ENCODE results near the gene WDFY2. TPM values are rescaled to one million over a fixed set of nuclear protein-coding genes. Genes with fewer than 3 reads are reported as not detected.

Gene WDFY2
- total and polyA plus RNA-seq, 2 of the 8 experiments (the other 6 are each of a cell fraction or from before 2014, with no cell fraction given) = 13.9 to 29.0 TPM

DNA sequence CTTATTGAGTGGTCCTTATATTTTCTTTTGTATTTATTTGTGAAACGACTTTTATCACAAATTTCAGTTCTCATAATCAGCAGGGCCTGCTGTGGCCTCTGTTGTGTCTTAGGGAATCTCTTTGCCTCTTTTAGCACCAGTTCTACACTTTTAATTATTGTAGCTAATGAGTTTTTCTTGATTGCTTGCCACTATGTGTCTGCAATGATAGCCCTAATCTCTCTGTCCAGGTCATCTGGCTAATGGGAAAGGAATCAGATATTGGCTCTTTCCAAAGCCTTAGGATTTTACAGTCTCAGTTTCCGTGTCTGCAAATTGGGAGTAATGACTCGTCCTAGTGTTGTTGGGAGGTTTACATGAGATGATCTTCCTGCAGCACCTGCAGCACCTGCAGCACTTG, 10.2 kb downstream of the WDFY2 start:
- H4K91ac ChIP-seq (replicated peaks; ENCODE audit: insufficient read length, low read length) = no peak overlapping the region
- no peak overlapping the region for H3K14ac ChIP-seq (ENCODE audit: insufficient read length)
- POLR2A ChIA-PET (ENCODE audit: partially characterized antibody) = interaction anchor here (0.7 kb wide), 1 partner anchor 141 kb away, joined by 3 read pairs; the partner anchor contains the start of gene INTS6

More for the DNA sequence above, 10.2 kb downstream of the WDFY2 start:
- Histone ChIP-seq H3K27me3 (replicated peaks in 1 of 4; ENCODE audit: control insufficient read depth in 3 of 4, extremely low read depth in 1 of 4, insufficient read depth in 3 of 4, low read length in 3 of 4) (no peaks in the 10 kb centered on the region), H3K27ac (ENCODE audit: low read depth, low read length) (no peak overlapping the region), H3K9ac (replicated peaks in 1 of 4; ENCODE audit: extremely low read depth in 1 of 4, low read depth in 3 of 4, low read length in 3 of 4) (no peak overlapping the region), H4K8ac (ENCODE audit: extremely low read depth, insufficient read depth, low read length) (no peak overlapping the region), H2AK5ac (ENCODE audit: low read depth, low read length) (no peak overlapping the region), H2BK120ac (replicated peaks; ENCODE audit: low read depth, low read length) (no peak overlapping the region), H2BK15ac (ENCODE audit: low read length) (no peak overlapping the region), H3K4me3 (ENCODE audit: extremely low read depth in 1 of 4, insufficient read depth in 2 of 4, low read depth in 3 of 4, low read length in 4 of 4) (no peak overlapping the region), H2BK20ac (ENCODE audit: low read length) (no peak overlapping the region), H3K4me1 (replicated peaks in 1 of 4; ENCODE audit: control insufficient read depth in 3 of 4, insufficient read depth in 4 of 4, low read length in 3 of 4) (peaks cover 0 to 24% (median 15%) of the 10 kb centered on the region in 4 experiments; a peak in 6 of 7 replicates), H2BK12ac (ENCODE audit: low read depth, low read length) (no peak overlapping the region), H4K20me1 (replicated peaks in 1 of 2; ENCODE audit: control insufficient read depth in 1 of 2, insufficient read depth in 2 of 2, low read length in 2 of 2) (peaks cover 0 to 2% of the 10 kb centered on the region in 2 experiments), H3K9me3 (ENCODE audit: insufficient read depth in 2 of 2, low read depth in 1 of 2, low read length in 1 of 2) (no peaks in the 10 kb centered on the region), H3K79me1 (ENCODE audit: low read depth, low read length) (peaks cover 7% of the 10 kb centered on the region; the same call in 1 of the 2 replicates), H4K5ac (ENCODE audit: insufficient read length, low read depth, low read length) (no peak overlapping the region), H3K18ac (ENCODE audit: extremely low read depth, low read length) (no peak overlapping the region), H2BK5ac (ENCODE audit: low read depth, low read length) (no peak overlapping the region), H3K4me2 (ENCODE audit: insufficient read depth in 1 of 2, low read depth in 2 of 2, low read length in 2 of 2) (no peak overlapping the region), H3K36me3 (ENCODE audit: control insufficient read depth in 2 of 4, insufficient read depth in 4 of 4, low read length in 3 of 4) (no peaks in the 10 kb centered on the region), H3K79me2 (ENCODE audit: control insufficient read depth in 1 of 2, insufficient read depth in 2 of 2, low read length in 2 of 2) (peaks cover 12 to 99% of the 10 kb centered on the region in 2 experiments; a peak in 3 of 4 replicates), H2AFZ (ENCODE audit: low read length) (no peak overlapping the region), H3K23ac (ENCODE audit: insufficient read length) (no peak overlapping the region), H3K56ac (replicated peaks; ENCODE audit: insufficient read length, low read depth, low read length) (no peak overlapping the region), H3K23me2 (ENCODE audit: low read depth, low read length) (no peaks in the 10 kb centered on the region), H3K4ac (replicated peaks; ENCODE audit: insufficient read length, low read depth, low read length) (no peak overlapping the region)
- 85% methylated on average over 3 of the region's 3 CpGs; no CpG with 5 or more reads in 1 of the 2 experiments for WGBS, 2 experiments (ENCODE audit: extremely low coverage in 1 of 2, insufficient coverage in 1 of 2, insufficient read length in 1 of 2, insufficient replicate concordance in 2 of 2, low coverage in 1 of 2, low lambda C conversion rate in 2 of 2, missing lambda C conversion rate in 1 of 2)
- TF ChIP-seq RFX5 (IDR thresholded peaks at IDR 0.05; ENCODE audit: borderline replicate concordance, low read depth, low read length) (no peak), SUZ12 (IDR thresholded peaks at IDR 0.05; ENCODE audit: low read length) (no peak), JUND (IDR thresholded peaks at IDR 0.05; ENCODE audit: low read length) (no peak), FOSL1 (IDR thresholded peaks at IDR 0.05; ENCODE audit: insufficient read depth, low read depth, low read length) (no peak), CTBP2 (IDR thresholded peaks at IDR 0.05; ENCODE audit: borderline replicate concordance, insufficient read depth, insufficient read length, low read length) (no peak), POU5F1 (IDR thresholded peaks at IDR 0.05; ENCODE audit: low read depth, low read length) (no peak), KDM5A (IDR thresholded peaks at IDR 0.05; ENCODE audit: low read length) (no peak)
- CTCF ChIA-PET (ENCODE audit: partially characterized antibody) = interaction anchor here (1.2 to 1.7 kb wide), 3 partner anchors 8 to 18 kb away, joined by 3 to 6 read pairs (median 3); no protein-coding TSS in a partner anchor
- DNase-seq (ENCODE audit: low read depth in 1 of 2, low spot score in 2 of 2) = no peak
- no peak for FAIRE-seq

All from H1 (cell line).